MM.1S (cell line): ENCODE data around the gene FMN2.

Source experiments
- EZH2phosphoT487 ChIP-seq: fragments of 300-600 bp; sonication (generic); IDR thresholded peaks from 2 replicates; pipeline ENCODE4 v1.6.1; 2018; ENCODE audit warnings: antibody characterized with exemption, low read length
- TF ChIP-seq, protein P1 (sequence below): fragments of 300-600 bp; sonication (generic); IDR thresholded peaks from 2 replicates; pipeline ENCODE4 v1.5.1; 2016; ENCODE audit warnings: antibody characterized with exemption, low read length, mixed read lengths

DNA sequence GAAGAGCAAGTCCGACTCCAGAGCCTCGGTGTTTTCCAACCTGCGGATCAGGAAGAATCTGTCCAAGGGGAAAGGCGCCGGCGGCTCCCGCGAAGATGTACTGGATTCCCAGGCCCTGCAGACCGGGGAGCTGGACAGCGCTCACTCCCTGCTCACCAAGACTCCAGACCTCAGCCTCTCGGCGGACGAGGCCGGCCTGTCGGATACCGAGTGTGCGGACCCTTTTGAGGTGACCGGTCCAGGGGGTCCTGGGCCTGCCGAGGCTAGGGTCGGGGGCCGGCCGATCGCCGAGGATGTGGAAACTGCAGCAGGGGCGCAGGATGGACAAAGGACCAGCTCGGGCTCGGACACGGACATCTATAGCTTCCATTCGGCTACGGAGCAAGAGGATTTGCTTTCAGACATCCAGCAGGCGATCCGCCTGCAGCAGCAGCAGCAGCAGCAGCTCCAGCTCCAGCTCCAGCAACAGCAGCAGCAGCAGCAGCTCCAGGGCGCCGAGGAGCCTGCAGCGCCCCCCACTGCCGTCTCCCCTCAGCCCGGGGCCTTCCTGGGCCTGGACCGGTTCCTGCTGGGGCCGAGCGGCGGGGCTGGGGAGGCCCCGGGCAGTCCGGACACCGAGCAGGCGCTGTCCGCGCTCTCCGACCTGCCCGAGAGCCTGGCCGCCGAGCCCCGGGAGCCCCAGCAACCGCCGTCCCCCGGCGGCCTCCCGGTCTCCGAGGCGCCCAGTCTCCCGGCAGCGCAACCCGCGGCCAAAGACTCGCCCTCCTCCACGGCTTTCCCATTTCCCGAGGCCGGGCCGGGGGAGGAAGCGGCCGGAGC lies 827 bp downstream of the FMN2 start:
- TF ChIP-seq, protein P1, sequence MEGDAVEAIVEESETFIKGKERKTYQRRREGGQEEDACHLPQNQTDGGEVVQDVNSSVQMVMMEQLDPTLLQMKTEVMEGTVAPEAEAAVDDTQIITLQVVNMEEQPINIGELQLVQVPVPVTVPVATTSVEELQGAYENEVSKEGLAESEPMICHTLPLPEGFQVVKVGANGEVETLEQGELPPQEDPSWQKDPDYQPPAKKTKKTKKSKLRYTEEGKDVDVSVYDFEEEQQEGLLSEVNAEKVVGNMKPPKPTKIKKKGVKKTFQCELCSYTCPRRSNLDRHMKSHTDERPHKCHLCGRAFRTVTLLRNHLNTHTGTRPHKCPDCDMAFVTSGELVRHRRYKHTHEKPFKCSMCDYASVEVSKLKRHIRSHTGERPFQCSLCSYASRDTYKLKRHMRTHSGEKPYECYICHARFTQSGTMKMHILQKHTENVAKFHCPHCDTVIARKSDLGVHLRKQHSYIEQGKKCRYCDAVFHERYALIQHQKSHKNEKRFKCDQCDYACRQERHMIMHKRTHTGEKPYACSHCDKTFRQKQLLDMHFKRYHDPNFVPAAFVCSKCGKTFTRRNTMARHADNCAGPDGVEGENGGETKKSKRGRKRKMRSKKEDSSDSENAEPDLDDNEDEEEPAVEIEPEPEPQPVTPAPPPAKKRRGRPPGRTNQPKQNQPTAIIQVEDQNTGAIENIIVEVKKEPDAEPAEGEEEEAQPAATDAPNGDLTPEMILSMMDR = no peak
- no peak for TF ChIP-seq EZH2phosphoT487
